Lung (tissue), 12 donors: ENCODE results near the gene DUSP2. TPM values are rescaled to one million over a fixed set of nuclear protein-coding genes. Genes with fewer than 3 reads are reported as not detected.
A peak's percentile ranks its signal among the peaks of the same experiment; 100 is the strongest.

Experiments used
- ATAC-seq: fragments of 200-7000 bp; cut with Tn5 transposase; one replicate; pipeline ENCODE4 v1.9.1; 2020; ENCODE audit warnings: moderate number of reproducible peaks; ENCODE audit not compliant: insufficient read depth, low FRiP score
- DNase-seq, 3 donors: peaks; one replicate each; pipeline ENCODE4 v3.0.0-alpha.2; 2013 to 2017
- H3K27ac ChIP-seq, 2 donors: one replicate each; pipeline ENCODE4 v1.5.1; 2013; ENCODE audit warnings: mild to moderate bottlenecking in 2 of 2, moderate library complexity in 2 of 2, control low read depth in 1 of 2, inconsistent platforms in 1 of 2, low read depth in 1 of 2, low read length in 1 of 2
- H3K27me3 ChIP-seq, 3 donors: one replicate each; pipeline ENCODE4 v1.5.1; 2013; ENCODE audit warnings: low read length in 2 of 3; ENCODE audit not compliant: control insufficient read depth in 3 of 3, insufficient read depth in 3 of 3
- H3K36me3 ChIP-seq, 4 donors: one replicate each; pipeline ENCODE4 v1.5.1; 2013; ENCODE audit warnings: low read length in 4 of 4, mild to moderate bottlenecking in 1 of 4, moderate library complexity in 1 of 4; ENCODE audit not compliant: control insufficient read depth in 4 of 4, insufficient read depth in 4 of 4
- H3K4me1 ChIP-seq, 5 donors: one replicate each; pipeline ENCODE4 v1.5.1; 2013; ENCODE audit warnings: low read length in 5 of 5, mild to moderate bottlenecking in 2 of 5, moderate library complexity in 1 of 5; ENCODE audit not compliant: control insufficient read depth in 5 of 5, insufficient read depth in 5 of 5
- H3K4me3 ChIP-seq: one replicate; pipeline ENCODE4 v1.5.1; 2013; ENCODE audit warnings: mild to moderate bottlenecking, control low read depth, moderate library complexity
- H3K9ac ChIP-seq, 2 donors: one replicate each; pipeline ENCODE4 v1.5.1; 2013; ENCODE audit warnings: low read length in 2 of 2, control low read depth in 1 of 2; ENCODE audit not compliant: insufficient read depth in 1 of 2
- H3K9me3 ChIP-seq, 4 donors: one replicate each; pipeline ENCODE4 v1.5.1; 2013; ENCODE audit warnings: low read length in 3 of 4, mild to moderate bottlenecking in 1 of 4, moderate library complexity in 1 of 4; ENCODE audit not compliant: control insufficient read depth in 4 of 4, insufficient read depth in 3 of 4
- WGBS, 2 donors: extraction: QIAGEN DNeasy Blood & Tissue Kit; methylation state at CpG; one replicate each; pipeline ENCODE4 v1.1.7; 2013; 5-methylcytosine and 5-hydroxymethylcytosine counted together
- polyA plus RNA-seq, 2 donors: library from polyadenylated mRNA; stranded (reverse); fragments of 200-250 nt; gene quantifications; one replicate each; pipeline ENCODE4 v1.2.1, GENCODE V29; 2013
- total RNA-seq, 2 donors: library from RNA; depleted of rRNA in 1 of 2; stranded (reverse); fragments of >200 nt in 1 of 2; gene quantifications; one replicate each; pipeline ENCODE4 v1.2.1, GENCODE V29; 2014 to 2021
- TF ChIP-seq, protein P1 (sequence below): IDR thresholded peaks from 2 replicates; pipeline ENCODE4 v1.5.1; 2012; ENCODE audit warnings: mild to moderate bottlenecking; ENCODE audit errors: control extremely low read depth, extremely low read depth
- donor health status: control.
- donor health status: control.
- donor health status: Bipolar disorder and iron deficiency.
- donor health status: healthy.
- donor health status: DM: yes; HTN: yes; CAD: no.

Gene DUSP2
- total and polyA plus RNA-seq, 4 donors = 3.5 to 33.6 (median 5.8) TPM

DNA sequence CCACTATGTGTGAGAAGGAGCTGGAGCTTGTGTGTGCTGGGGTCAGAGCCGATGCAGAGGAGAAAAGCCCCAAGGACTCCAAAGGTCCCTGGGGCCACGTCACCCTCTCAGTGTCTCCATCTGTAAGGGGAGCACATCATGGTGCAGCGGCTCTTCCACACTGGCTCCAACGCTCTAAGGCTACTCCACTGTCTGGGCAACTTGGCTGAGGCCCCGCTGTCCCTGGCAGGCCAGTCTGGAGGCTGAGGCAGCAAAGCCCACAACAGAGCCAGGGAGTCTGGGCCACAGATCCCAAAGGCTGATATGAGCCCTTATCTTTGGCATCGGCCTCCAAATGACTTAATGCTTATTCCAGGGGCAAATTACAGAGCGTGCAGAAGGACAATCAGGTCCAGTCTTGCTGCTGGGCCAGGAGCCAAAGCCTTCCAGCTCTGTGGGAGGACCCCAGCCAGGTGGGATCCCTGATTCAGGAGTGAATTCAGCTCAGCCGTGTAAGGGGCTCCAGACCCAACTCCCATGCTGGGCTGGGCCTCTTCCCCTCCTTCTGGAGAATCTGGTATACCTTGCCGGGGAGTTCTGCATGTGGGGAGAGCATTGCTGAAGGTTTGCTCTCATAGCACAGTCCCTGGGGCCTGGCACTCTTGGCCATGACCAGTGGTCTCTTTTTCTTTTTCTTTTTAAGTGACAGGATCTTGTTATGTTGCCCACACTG lies 1.8 kb upstream of the DUSP2 start:
- no peak overlapping the region for H3K4me3 ChIP-seq
- ATAC-seq (no peak), DNase-seq (peak in 1 of 3 donors; percentile 19)
- TF ChIP-seq, protein P1, sequence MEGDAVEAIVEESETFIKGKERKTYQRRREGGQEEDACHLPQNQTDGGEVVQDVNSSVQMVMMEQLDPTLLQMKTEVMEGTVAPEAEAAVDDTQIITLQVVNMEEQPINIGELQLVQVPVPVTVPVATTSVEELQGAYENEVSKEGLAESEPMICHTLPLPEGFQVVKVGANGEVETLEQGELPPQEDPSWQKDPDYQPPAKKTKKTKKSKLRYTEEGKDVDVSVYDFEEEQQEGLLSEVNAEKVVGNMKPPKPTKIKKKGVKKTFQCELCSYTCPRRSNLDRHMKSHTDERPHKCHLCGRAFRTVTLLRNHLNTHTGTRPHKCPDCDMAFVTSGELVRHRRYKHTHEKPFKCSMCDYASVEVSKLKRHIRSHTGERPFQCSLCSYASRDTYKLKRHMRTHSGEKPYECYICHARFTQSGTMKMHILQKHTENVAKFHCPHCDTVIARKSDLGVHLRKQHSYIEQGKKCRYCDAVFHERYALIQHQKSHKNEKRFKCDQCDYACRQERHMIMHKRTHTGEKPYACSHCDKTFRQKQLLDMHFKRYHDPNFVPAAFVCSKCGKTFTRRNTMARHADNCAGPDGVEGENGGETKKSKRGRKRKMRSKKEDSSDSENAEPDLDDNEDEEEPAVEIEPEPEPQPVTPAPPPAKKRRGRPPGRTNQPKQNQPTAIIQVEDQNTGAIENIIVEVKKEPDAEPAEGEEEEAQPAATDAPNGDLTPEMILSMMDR = no peak
- H3K9ac ChIP-seq = no peak overlapping the region
- WGBS, 2 donors = 84 to 89% methylated on average over 9 of the region's 9 CpGs
- H3K4me1 ChIP-seq = peaks cover 0 to 37% (median 15%) of the 10 kb centered on the region in 5 donors
- H3K27me3 ChIP-seq = no peaks in the 10 kb centered on the region
- peak overlapping the region in 1 of 2 donors; percentile 18 for H3K27ac ChIP-seq
- H3K9me3 ChIP-seq = no peaks in the 10 kb centered on the region
- no peaks in the 10 kb centered on the region for H3K36me3 ChIP-seq

DNA sequence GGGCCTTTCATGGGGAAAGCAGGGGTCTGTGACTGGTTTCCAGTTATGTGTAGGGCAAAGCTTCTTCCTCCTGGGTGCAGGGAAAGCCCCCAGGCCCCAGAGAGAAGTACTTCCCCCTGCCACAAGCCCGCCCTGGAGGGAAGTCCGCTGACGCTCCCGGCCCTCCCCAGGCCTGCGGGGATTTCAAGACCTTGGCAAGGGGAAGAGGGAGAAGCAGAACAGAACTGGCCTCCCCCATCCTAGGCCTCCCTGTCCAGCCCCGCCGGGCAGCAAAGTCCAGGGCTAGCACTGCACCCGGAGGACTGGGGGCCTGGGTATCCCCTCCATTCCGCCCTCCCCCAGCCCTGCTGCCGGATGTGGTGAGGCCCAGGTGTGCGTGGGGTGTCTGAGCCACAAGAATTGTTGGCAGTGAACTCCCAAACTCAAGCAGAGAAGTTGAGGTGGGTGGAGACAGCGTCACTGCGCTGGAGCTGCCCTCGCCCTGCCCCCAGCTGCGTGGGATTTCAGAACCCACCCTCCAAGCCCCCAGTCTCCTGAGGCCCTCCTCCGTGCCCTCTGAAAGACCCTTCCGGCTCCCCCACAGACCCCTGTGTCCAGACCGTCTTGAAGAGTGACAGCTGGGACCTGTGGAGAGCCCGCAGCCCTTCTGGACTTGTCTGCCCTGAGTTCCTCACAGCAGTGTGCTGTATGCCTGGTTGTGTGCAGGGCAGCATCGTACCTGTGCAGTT lies 1.1 kb upstream of the DUSP2 start:
- Histone ChIP-seq H3K27ac (peak overlapping the region in 1 of 2 donors; percentile 49), H3K36me3 (no peaks in the 10 kb centered on the region), H3K27me3 (no peaks in the 10 kb centered on the region), H3K4me1 (peaks cover 0 to 37% (median 15%) of the 10 kb centered on the region in 5 donors), H3K9me3 (no peaks in the 10 kb centered on the region), H3K4me3 (no peak overlapping the region), H3K9ac (no peak overlapping the region)
- ATAC-seq (no peak), DNase-seq (peak; percentile 20 to 41 (median 37))
- WGBS, 2 donors = 27 to 63% methylated on average over 19 to 20 of the region's 20 CpGs
- TF ChIP-seq, protein P1 = no peak

DNA sequence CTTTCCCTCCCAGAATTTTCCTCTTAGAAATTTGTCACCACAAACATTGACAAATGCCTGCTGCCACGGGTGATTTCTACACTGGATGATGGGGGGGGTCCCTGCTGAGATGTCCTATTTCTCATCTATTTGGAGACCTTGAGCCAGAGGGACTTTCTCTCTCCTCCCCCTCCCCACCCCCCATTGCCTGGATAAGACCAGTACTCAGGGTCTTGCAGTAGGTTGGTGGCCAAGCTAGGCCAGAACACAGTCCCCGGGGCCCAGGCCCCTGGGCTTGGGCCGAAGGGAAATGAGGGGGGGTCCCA lies 560 bp upstream of the DUSP2 start:
- Histone ChIP-seq H3K9ac (no peak overlapping the region), H3K9me3 (no peaks in the 10 kb centered on the region), H3K36me3 (no peaks in the 10 kb centered on the region), H3K4me1 (peaks cover 0 to 37% (median 15%) of the 10 kb centered on the region in 5 donors), H3K27me3 (no peaks in the 10 kb centered on the region), H3K4me3 (no peak overlapping the region), H3K27ac (peak overlapping the region in 1 of 2 donors; percentile 49)
- DNase-seq = no peak
- TF ChIP-seq, protein P1 = no peak
- 19 to 51% methylated on average over 3 of the region's 3 CpGs for WGBS, 2 donors
- ATAC-seq = no peak
